ENCODE results near the gene KCNJ16.

Gene KCNJ16

GRCh38 chr17:70130289-70130688 is 55.3 kb downstream of the KCNJ16 start:
- DNase-seq (ENCODE audit: low spot score): no peak

- no peak for DNase-seq (ENCODE audit: low spot score)
Measured at GRCh38 chr17:70132505-70132904, 57.5 kb downstream of the KCNJ16 start.

- DNase-seq (ENCODE audit: low spot score): no peak
Measured at GRCh38 chr17:70134042-70134441, 59.0 kb downstream of the KCNJ16 start.

GRCh38 chr17:70134777-70135176 is 59.8 kb downstream of the KCNJ16 start:
- no peak for DNase-seq (ENCODE audit: low spot score)

- DNase-seq (ENCODE audit: low spot score): no peak
Measured at GRCh38 chr17:70136131-70136530, 61.1 kb downstream of the KCNJ16 start.

- no peak for DNase-seq (ENCODE audit: low spot score)
Measured at GRCh38 chr17:70137451-70138230, 62.6 kb downstream of the KCNJ16 start.

GRCh38 chr17:70138291-70138865 is 63.4 kb downstream of the KCNJ16 start:
- DNase-seq (ENCODE audit: low spot score): no peak

GRCh38 chr17:70139449-70139993 is 64.5 kb downstream of the KCNJ16 start:
- DNase-seq (ENCODE audit: low spot score): no peak

- no peak for DNase-seq (ENCODE audit: low spot score)
Measured at GRCh38 chr17:70144260-70144846, 69.3 kb downstream of the KCNJ16 start.

- no peak for DNase-seq (ENCODE audit: low spot score)
Measured at GRCh38 chr17:70153210-70153609, 78.2 kb downstream of the KCNJ16 start.

- DNase-seq (ENCODE audit: low spot score): no peak
Measured at GRCh38 chr17:70157151-70157550, 82.1 kb downstream of the KCNJ16 start.

- no peak for DNase-seq (ENCODE audit: low spot score)
Measured at GRCh38 chr17:70158180-70158579, 83.2 kb downstream of the KCNJ16 start.

GRCh38 chr17:70158591-70158990 is 83.6 kb downstream of the KCNJ16 start:
- no peak for DNase-seq (ENCODE audit: low spot score)

- no peak for DNase-seq (ENCODE audit: low spot score)
Measured at GRCh38 chr17:70159980-70160379, 85.0 kb downstream of the KCNJ16 start.

- DNase-seq (ENCODE audit: low spot score): no peak
Measured at GRCh38 chr17:70161519-70161918, 86.5 kb downstream of the KCNJ16 start.

GRCh38 chr17:70165383-70165782 is 90.4 kb downstream of the KCNJ16 start:
- no peak for DNase-seq (ENCODE audit: low spot score)

- DNase-seq (ENCODE audit: low spot score): no peak
Measured at GRCh38 chr17:70166615-70167014, 91.6 kb downstream of the KCNJ16 start.

- peak; percentile 40 for DNase-seq (ENCODE audit: low spot score)
Measured at GRCh38 chr17:70168044-70168976, 93.3 kb downstream of the KCNJ16 start.

GRCh38 chr17:70168977-70169708 is 94.1 kb downstream of the KCNJ16 start, which contains the start of gene KCNJ2:
Gene KCNJ2 (plus strand): TSS chr17:70169532. CDS start chr17:70175040, 5,508 bp downstream.
- peak; percentile 70 for DNase-seq (ENCODE audit: low spot score)

- DNase-seq (ENCODE audit: low spot score): no peak
Measured at GRCh38 chr17:70169709-70170597, 94.9 kb downstream of the KCNJ16 start.

Data from HuH-7 (cell line).